Liver (tissue), 3 donors: Measurements from ENCODE around the gene GRB7.

Source experiments
- EGR1 ChIP-seq, 2 donors: IDR thresholded peaks; 2 replicates each; pipeline ENCODE4 v1.6.1; 2016 to 2018; ENCODE audit warnings: antibody characterized with exemption in 2 of 2, low read depth in 2 of 2
- FOXA1 ChIP-seq: IDR thresholded peaks from 2 replicates; pipeline ENCODE4 v1.6.1; 2016; ENCODE audit warnings: antibody characterized with exemption
- FOXA2 ChIP-seq: IDR thresholded peaks from 2 replicates; pipeline ENCODE4 v1.6.1; 2016; ENCODE audit warnings: antibody characterized with exemption
- HNF4A ChIP-seq, 2 donors: conservative IDR thresholded peaks; 2 replicates each; pipeline ENCODE4 v1.6.1; 2016; ENCODE audit warnings: antibody characterized with exemption in 2 of 2, mild to moderate bottlenecking in 2 of 2
- JUND ChIP-seq, 2 donors: IDR thresholded peaks; 2 replicates each; pipeline ENCODE4 v1.6.1; 2016; ENCODE audit warnings: antibody characterized with exemption in 2 of 2
- RAD21 ChIP-seq, 2 donors: IDR thresholded peaks; 2 replicates each; pipeline ENCODE4 v1.6.1; 2016; ENCODE audit warnings: antibody characterized with exemption in 2 of 2, mild to moderate bottlenecking in 2 of 2
- RXRA ChIP-seq, 2 donors: IDR thresholded peaks; 2 replicates each; pipeline ENCODE4 v1.6.1; 2017 to 2018; ENCODE audit warnings: antibody characterized with exemption in 2 of 2, mild to moderate bottlenecking in 1 of 2
- SP1 ChIP-seq: IDR thresholded peaks from 2 replicates; pipeline ENCODE4 v1.6.1; 2018; ENCODE audit warnings: antibody characterized with exemption, mild to moderate bottlenecking
- TAF1 ChIP-seq: conservative IDR thresholded peaks from 2 replicates; pipeline ENCODE4 v1.6.1; 2016; ENCODE audit warnings: antibody characterized with exemption, mild to moderate bottlenecking
- YY1 ChIP-seq: IDR thresholded peaks from 2 replicates; pipeline ENCODE4 v1.6.1; 2016; ENCODE audit warnings: antibody characterized with exemption, mild to moderate bottlenecking
- TF ChIP-seq, protein P1 (sequence below): fragments of 150-350 bp; IDR thresholded peaks from 2 replicates; pipeline ENCODE4 v1.5.1; 2017; ENCODE audit warnings: improper control_type of control experiment, low read depth, low read length; ENCODE audit not compliant: missing input control
- TF ChIP-seq, protein P2 (sequence below): IDR thresholded peaks from 2 replicates; pipeline ENCODE4 v1.6.1; 2016; ENCODE audit warnings: antibody characterized with exemption
- TF ChIP-seq, protein P3 (sequence below): IDR thresholded peaks from 2 replicates; pipeline ENCODE4 v1.6.1; 2016; ENCODE audit warnings: antibody characterized with exemption
- TF ChIP-seq, protein P4 (sequence below): IDR thresholded peaks from 2 replicates; pipeline ENCODE4 v1.6.1; 2016; ENCODE audit warnings: antibody characterized with exemption, mild to moderate bottlenecking
- donor health status: healthy.
- donor health status: healthy.

DNA sequence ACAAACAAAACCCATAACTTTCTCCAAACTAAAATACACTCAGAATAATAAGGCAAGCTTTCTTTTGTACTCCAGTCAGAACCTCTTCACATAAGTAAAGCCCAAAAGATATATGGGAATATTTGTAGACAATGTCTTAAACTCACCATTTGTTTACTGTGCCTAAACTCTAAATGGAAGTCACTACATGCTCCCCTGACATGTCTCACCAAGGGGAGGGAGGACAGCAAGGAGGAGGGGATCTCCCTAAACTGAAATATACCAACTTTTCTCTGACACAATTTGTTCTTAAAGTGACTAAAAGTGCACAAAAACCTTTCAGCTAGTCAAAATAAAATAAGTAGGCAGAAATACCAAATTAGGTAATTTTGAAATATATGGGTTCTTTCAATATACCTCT, 38.5 kb downstream of the GRB7 start:
- TF ChIP-seq SP1 (no peak), RXRA (IDR thresholded peaks at IDR 0.05) (no peak), RAD21 (IDR thresholded peaks at IDR 0.05) (no peak), YY1 (no peak), EGR1 (IDR thresholded peaks at IDR 0.05; ENCODE audit: low read depth in 2 of 2) (no peak), FOXA1 (no peak), TAF1 (no peak), JUND (IDR thresholded peaks at IDR 0.05) (no peak), FOXA2 (no peak), HNF4A (conservative IDR thresholded peaks at IDR 0.05) (no peak)
- TF ChIP-seq, protein P1, sequence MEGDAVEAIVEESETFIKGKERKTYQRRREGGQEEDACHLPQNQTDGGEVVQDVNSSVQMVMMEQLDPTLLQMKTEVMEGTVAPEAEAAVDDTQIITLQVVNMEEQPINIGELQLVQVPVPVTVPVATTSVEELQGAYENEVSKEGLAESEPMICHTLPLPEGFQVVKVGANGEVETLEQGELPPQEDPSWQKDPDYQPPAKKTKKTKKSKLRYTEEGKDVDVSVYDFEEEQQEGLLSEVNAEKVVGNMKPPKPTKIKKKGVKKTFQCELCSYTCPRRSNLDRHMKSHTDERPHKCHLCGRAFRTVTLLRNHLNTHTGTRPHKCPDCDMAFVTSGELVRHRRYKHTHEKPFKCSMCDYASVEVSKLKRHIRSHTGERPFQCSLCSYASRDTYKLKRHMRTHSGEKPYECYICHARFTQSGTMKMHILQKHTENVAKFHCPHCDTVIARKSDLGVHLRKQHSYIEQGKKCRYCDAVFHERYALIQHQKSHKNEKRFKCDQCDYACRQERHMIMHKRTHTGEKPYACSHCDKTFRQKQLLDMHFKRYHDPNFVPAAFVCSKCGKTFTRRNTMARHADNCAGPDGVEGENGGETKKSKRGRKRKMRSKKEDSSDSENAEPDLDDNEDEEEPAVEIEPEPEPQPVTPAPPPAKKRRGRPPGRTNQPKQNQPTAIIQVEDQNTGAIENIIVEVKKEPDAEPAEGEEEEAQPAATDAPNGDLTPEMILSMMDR = no peak
- TF ChIP-seq, protein P2, sequence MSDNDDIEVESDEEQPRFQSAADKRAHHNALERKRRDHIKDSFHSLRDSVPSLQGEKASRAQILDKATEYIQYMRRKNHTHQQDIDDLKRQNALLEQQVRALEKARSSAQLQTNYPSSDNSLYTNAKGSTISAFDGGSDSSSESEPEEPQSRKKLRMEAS = no peak
- TF ChIP-seq, protein P3, sequence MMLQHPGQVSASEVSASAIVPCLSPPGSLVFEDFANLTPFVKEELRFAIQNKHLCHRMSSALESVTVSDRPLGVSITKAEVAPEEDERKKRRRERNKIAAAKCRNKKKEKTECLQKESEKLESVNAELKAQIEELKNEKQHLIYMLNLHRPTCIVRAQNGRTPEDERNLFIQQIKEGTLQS = no peak
- TF ChIP-seq, protein P4, sequence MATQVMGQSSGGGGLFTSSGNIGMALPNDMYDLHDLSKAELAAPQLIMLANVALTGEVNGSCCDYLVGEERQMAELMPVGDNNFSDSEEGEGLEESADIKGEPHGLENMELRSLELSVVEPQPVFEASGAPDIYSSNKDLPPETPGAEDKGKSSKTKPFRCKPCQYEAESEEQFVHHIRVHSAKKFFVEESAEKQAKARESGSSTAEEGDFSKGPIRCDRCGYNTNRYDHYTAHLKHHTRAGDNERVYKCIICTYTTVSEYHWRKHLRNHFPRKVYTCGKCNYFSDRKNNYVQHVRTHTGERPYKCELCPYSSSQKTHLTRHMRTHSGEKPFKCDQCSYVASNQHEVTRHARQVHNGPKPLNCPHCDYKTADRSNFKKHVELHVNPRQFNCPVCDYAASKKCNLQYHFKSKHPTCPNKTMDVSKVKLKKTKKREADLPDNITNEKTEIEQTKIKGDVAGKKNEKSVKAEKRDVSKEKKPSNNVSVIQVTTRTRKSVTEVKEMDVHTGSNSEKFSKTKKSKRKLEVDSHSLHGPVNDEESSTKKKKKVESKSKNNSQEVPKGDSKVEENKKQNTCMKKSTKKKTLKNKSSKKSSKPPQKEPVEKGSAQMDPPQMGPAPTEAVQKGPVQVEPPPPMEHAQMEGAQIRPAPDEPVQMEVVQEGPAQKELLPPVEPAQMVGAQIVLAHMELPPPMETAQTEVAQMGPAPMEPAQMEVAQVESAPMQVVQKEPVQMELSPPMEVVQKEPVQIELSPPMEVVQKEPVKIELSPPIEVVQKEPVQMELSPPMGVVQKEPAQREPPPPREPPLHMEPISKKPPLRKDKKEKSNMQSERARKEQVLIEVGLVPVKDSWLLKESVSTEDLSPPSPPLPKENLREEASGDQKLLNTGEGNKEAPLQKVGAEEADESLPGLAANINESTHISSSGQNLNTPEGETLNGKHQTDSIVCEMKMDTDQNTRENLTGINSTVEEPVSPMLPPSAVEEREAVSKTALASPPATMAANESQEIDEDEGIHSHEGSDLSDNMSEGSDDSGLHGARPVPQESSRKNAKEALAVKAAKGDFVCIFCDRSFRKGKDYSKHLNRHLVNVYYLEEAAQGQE = no peak
